HG03025 (cell line): ENCODE results near the gene PLCB1.
"Not testable (repeated sequence)": the region's sequence is repeated elsewhere in the genome, so short reads cannot be mapped to it uniquely, and the experiment has no call there.

ENCODE experiments used
- ATAC-seq: cut with Tn5 transposase; IDR thresholded peaks from one replicate; pipeline ENCODE4 v1.9.1; 2021; ENCODE audit warnings: mild to moderate bottlenecking, moderate library complexity; ENCODE audit not compliant: unreplicated experiment, low FRiP score

Gene PLCB1

DNA sequence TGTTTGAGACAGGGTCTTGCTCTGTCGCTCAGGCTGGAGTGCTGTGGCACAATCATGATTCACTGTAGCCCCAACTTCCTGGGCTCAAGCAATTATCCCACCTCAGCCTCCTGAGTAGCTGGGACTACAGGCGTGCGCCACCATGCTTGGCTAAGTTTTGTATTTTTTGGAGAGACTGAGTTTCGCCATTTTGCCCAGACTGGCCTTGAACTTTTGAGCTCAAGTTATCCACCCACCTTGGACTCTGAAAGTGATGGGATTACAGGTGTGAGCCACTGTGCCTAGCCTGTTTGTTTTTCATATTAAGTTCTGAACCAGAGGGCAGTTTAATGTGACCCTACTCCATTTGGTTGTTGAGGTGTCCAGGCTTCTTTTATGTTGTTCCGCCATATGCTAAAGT lies 194.8 kb downstream of the PLCB1 start:
- ATAC-seq: no peak

DNA sequence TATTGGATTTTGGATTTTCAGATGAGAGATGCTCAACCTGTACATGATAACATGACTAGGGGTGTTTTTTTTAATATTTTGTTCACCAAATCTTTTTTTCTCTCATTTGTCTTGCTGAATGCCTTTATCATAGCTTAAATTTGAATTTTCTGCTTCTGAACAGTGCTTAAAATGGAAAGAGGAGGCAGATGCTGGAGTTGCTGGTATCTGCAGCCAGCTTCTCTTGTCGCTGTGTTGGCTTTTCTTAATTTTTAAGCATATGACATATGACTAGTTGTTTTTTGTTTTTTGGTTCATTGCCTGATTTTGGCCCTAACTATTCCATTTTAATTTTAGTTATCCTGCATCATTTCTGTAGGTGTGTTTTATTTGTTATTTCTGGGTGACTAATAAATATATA lies 196.1 kb downstream of the PLCB1 start:
- ATAC-seq: no peak

DNA sequence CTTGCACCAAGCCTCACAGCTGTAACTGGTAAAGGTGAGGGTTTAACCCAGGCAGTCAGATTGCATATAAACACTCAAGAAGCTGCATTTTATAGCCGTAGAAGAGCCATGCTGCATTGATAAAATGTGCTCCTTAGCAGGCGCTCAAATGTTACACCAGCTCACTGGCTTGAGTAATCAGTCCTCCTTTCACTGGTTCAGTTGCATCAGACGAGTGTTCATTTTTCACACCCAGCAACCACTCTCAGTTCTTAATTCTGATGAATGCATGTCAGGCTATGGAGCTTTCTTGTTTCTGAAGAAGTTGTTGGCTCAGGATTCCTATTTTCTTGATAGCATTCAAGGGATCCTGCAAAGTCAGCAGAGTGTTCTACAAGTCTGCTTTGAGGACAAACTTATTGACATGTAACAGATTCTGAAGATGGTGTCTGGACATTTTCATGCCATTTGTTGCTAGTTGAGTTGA lies 198.3 kb downstream of the PLCB1 start:
- ATAC-seq: no peak

DNA sequence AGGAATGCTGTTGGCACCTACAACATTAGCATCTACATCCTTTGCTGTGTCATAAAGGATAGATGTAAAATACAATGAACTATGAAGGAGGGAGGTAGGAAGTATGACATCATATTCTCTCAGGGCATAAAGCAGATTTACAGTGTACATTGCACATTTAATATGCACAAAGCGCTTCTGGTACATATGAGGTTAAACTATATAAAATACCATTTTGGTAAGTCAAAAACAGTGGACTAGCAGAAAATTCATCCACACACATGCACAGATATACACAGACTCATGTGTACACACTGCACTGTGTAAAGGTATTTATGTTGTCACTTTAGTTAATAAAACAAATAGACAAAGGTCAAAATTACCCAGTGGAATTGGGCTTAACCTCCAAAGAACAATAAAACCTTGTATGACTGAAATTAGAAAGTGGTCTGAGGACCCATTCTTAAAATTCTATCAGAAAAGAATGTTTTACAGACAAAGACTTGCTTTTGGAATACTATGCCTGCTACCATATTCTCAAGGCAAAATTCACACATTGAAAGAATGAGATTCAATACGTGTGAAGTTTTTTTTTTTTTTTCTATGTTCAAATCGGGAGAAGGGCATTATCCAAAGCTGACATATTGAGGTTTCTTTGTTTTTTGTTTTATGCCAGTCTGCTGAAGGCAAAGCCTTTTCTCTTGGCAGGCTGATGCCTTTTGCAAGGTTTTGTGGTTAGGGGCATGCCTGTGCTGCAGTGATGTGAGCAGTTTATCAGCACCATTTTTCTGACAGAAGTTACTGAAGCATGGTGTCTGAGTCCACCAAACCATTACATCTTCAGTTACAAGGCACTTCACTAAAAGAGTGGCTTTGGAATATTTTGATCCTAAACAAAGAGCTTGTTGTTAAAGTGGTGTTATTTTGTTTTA lies 199.0 kb downstream of the PLCB1 start:
- no peak for ATAC-seq

DNA sequence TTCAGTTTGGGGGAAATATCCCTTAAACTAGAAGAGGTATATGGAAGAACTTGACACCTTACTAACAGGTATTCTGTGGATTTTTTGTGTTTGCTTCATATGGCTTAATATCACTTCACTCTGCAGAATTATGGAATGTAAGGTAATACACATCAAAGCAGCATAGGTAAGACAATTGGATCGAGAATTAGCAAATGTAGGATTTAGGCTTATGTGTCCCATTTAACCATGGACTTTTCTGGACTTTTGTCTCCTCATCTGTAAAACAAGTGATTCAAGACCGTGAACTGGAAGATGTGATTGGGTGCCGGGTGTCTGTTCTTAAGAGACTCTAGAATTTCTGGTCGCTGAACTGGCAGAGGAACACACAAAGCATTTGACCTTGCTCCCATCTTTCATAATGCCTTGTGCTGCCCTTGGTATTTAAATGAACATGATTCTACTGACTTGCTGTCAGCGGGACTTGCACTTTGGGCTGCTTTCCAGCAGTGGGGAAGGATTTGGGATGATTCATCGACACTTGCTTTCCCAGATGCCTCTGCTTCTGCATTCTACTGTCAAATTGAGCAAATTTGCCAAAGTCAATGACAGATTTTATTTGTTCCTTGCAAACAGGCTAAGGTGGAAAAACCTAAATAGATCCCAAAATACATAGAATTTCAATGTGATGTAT lies 199.8 kb downstream of the PLCB1 start:
- no peak for ATAC-seq

DNA sequence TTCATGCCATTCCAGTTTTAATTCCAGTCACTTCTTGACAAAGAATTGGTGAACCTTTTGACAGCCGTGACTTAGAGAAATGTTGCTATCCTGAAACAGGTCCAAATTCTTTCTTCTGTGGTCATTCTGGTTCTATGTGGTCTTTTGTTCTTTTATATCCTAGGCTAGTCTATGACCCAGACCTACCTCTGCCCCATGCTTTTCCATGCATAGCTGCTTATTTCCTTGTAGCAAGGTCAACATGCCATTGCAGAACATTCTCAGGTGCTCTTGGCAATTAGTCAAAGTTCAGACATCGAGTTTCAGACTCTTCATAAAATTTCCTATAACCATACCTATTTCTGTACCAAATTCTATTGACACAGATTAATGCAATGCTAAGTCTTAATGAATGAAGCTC lies 202.6 kb downstream of the PLCB1 start:
- ATAC-seq: no peak

DNA sequence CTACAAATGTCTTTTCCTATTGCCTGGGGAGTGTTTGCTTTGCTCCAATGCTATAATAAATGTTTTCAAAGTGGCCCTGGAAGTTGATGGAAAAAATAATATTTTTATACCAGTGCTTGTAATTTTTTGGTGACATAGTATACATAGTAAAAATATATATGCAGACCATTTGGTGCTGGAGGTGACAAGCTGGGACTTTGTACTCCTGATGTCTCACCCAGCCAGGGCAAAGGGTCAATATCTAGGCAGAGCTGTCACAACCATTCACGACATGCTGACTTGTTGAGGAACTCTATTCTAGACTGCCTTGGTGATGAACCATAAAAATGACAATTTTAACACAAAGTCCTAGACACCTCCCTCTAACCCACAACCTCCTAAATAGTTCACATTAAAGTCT lies 203.0 kb downstream of the PLCB1 start:
- ATAC-seq: no peak

DNA sequence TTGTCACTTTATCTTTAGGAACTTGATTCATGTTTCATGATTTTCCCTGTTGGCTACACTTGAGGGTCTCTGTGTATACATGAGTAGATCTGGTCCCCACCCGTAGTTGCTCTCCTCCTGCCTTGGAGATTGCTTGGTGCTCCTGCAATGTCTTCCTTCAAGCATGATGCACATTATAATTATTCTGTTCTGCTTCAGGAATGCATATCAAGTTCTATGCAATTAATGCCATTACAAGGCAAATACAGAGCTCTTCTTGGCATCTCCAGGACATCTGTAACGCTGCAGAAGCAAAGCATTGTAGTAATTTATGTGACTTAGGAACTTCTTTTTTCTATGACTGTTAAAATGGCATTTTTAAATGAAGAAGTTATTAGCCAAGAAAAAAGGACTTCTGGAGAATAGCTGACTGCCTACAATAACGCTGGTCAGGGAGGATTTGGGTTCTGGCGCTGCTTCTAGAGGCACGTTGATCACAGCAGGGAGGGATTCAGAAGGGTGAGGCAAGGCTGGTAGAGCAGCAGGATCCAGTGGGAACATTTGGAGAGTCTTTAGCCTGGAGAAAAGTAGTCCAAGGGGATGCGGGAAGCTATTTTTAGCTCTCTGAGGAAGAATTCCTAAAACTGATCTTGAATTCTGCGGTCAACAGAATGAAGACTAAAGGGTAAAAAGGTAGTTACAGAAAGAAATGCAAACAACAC lies 203.6 kb downstream of the PLCB1 start:
- ATAC-seq: no peak

DNA sequence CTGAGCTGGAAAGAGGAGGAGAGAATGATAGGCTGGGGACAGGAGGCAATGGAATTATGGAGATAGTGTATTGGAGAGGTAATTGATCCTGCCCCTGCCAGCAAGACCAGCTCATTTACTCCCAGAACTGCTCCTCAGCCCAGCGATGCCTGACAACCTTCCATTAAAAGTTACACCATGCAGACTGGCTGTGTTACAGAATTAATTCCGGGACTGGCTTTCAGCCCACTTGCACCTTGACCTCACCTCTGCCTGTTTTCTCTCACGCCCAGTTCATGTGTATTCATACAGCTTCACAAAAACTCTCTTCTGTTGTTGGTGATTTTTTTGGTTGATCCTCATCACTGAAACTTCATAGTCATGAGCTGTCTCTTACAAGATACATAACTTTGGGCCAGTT lies 207.3 kb downstream of the PLCB1 start:
- ATAC-seq: no peak

DNA sequence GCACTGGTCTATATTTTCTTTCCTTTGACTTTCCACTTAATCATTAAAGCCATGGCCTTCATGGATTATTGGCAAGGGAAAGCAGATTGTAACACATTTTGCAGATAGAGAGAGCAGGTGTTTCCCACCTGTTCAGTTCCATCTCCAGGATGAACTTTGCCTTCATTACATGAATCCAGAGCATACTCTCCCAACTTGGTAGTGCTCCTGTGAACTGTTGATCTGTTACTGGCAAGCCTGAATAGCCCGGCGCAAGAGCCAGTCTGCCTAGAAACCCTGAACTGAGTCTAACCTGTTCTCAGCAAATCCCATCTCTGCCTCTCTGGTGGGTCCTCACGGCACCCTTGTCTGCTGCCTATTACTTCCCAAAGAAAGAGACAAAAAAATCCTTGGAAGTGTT lies 210.3 kb downstream of the PLCB1 start:
- ATAC-seq: no peak

DNA sequence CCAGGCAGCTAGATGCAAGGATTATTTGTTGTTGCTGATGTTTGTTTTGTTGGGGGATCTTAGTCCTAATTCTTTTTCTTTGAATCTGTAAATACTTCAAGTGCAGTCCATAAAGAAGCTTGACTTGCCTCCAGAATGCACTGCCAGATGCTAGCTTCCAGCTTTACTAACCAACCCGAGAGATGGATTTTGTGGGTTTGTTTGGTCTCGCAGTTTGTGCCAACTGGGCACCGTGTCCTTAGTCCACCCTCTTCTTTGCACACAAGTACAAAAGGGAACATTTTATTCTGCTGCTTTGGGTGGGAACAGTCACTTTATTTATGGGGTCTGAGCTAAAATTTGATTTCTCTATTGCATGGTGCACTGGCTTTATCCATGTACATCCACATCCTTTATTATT lies 212.0 kb downstream of the PLCB1 start:
- no peak for ATAC-seq

DNA sequence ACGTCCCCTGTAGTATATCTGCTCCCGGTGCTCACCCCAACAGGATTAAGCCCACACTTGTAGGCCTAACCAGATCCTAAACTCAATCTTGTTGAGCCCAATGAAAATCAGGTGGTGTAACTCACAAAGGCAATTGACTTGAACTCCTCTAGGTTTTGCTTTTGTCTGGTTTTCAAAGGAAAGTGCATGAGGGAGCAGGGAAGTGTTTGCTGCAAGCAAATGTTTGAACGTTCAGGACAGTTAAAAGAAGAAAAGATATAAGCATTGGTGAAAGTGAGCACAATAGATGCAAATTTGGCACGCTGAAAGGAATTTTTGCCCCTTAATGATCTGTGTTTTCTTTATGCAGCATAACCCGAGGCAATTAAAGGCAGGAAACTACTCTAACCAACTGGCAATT lies 212.6 kb downstream of the PLCB1 start:
- ATAC-seq: no peak

DNA sequence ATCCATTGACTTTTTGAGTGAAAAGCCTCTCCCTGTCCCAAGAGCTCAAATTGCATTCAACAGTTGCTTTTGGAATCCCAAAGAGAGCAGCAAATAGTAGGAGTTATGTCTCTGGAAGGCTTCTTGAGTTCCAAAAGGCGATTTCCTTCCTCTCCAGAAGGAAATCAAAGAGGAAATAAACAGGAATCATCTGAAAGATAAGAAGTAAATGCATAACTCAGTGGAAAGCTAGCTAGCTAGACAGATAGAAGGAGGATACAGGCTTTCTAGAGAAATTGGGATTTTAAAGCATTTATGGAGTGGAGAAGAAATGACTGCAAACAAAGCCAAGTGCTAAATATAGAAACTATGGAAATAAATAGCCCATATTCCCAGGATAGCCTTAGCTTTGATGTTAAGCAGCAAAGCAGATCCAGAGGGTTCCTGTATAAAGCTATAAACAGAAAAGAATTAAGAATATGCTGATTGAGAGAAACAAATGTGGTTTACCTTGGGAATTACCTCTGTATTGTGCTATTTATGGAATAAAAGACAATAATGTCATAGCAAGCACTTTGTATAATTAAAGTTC lies 214.7 kb downstream of the PLCB1 start:
- ATAC-seq: no peak

DNA sequence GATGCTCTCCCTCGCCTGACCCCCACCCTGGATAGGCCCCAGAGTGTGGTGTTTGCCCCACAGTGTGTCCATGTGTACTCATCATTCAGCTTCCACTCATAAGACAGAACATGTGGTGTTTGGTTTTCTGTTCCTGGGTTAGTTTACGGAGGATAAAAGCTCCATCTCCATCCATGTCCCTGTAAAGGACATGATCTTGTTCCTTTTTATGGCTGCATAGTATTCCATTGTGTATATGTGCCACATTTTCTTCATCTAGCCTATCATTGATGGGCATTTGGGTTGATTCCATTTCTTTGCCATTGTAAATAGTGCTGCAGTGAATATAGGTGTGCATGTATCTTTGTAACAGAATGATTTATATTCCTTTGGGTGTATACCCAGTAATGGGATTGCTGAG lies 218.2 kb downstream of the PLCB1 start:
- ATAC-seq: not testable (repeated sequence)

DNA sequence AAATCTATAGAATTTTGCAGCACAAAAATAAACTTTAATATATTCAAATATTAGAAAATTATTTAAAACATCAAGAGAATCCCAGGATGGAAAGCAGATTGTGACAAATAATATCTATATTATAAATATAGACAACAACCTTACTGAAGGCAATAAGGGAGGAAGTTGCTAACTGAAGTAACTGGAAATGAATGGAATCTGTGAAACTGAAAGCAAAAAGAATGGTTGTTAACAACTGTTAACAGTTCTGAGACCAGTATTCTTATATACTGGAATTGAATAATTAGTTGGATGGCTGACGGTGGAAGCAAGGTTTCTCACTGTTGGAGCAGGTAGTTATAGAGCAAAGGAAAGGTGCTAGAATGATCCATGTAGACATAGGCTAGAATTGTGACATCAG lies 220.4 kb downstream of the PLCB1 start:
- no peak for ATAC-seq

DNA sequence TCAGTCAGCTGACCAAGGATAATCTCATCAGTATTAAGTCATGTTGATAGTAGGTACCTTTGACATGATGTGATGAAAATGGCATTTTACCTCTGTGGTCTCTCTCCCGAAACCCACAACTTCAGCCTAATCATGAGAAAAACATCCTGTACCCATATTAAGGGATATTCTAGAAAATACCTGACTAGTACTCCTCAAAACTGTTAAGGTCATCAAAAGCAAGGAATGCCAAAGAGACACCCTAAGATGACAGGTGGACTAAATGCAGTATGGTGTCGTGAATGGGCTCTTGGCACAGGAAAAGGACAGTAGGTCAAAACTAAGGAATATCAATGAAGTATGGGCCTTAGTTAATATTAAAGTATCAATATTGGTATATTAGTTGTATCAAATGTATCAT lies 221.4 kb downstream of the PLCB1 start:
- ATAC-seq: no peak

DNA sequence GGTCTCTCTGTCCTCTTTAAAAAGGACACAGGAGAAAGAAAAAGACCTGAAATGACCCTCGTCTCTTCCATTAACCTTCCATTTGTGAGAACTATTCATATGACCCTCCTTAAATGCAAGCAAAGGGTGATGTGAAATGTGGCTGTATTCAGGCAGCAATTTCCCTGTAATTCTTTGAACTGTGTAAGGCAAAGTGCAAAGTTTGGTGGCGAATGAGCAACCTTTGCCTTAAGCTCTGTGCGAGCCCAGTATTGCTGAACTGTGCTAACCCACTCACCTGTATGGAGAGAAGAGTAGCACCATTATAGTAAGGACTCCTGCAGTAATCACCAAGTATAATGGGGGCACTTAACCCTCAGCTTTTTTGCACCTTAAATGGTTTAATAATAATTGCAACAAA lies 223.4 kb downstream of the PLCB1 start:
- ATAC-seq: no peak

DNA sequence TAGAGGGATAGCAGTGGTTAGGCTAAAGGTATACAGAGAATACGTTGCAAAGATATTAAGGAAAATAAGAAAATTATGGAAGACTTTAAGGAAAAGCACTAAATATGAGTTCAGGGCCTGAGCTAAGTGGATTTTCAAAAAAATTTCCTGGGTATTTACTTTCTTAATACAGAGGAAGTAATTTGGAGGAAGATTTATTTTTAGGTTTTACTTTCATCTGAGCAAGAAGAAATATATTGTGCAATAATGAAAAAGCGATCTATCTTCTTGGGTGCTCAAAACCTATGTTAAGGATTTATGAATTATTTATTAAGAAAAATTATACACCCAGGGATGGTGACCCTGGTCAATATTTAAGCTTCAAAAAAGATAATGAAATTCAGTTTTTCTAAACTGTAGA lies 224.7 kb downstream of the PLCB1 start:
- no peak for ATAC-seq

DNA sequence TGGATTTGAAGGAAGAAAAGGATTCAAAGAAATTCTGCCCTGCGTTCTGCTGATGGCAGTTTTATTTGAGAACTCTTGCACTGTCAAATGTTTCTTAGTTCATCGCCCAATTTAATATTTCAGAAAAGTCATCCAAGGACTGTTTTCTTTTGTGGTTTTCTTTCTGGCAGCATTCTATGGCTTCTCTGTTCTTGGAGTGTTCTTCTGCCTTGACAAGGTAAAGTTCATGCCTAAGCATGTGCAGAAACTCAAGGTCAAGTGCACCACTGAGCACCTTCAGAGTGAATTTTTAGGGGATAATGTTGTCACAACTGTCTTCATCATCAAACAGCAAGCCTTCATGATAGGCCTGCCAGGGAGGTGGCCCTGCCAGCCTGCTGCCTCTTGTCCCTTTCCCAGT lies 225.6 kb downstream of the PLCB1 start:
- ATAC-seq: no peak

DNA sequence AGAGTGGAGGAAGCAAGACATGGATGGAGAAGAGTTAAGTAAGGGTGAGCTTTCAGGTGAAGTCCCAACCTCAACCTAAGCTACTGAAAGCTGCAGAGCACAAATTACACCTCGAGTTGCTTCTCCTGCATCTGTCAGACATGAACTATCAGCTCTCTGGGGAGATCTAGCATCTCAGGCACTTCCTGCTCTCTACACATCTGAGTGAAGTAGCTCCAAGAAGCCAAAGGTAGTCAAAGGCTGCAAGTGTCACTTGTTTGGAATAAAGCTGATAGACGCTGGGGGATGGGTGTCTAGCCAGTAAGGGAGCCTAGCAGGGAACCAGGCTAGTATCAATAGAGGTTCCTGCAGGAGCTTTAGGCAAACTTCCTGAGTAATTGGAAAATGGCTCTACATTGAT lies 228.0 kb downstream of the PLCB1 start:
- no peak for ATAC-seq
